Measurements from ENCODE around the gene MARCHF3.

DNA sequence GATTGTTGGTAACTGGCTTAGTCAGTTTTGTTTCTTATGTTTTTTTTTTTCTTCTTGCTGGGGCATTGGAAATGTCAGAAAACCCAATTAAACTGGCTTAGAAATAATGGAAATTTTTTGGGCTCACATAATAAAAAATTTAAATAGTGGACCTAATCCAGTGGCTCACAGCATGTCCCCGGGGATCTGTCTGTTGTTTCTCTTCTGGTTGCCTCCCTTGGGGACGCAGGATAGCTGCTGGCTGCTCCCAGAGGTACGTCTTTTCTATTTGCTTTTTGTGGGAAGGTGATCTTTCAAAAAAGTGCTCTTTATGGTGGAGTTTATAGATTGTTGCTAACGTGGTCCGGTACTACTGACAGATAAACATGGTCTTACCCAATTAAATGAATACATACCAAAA, 201.3 kb downstream of the MARCHF3 start:
- TF ChIP-seq POLR2A (IDR thresholded peaks at IDR 0.05; ENCODE audit: low read length) (no peak), GATA1 (IDR thresholded peaks at IDR 0.05; ENCODE audit: low read depth, low read length) (no peak)

All from erythroblast (primary cell).